Tongue (tissue), 2 donors: Measurements from ENCODE around the gene CCR3. TPM values are rescaled to one million over a fixed set of nuclear protein-coding genes. Genes with fewer than 3 reads are reported as not detected.

ENCODE experiments used
- DNase-seq: peaks from one replicate; pipeline ENCODE4 v3.0.0-alpha.2; 2015
- total RNA-seq: library from RNA; depleted of rRNA; stranded (reverse); fragments of >200 nt; gene quantifications from one replicate; pipeline ENCODE4 v1.2.3, GENCODE V29; 2014

The CCR3 gene
- total RNA-seq, 1 donor from 2014 or later, result 0.51 TPM

DNA sequence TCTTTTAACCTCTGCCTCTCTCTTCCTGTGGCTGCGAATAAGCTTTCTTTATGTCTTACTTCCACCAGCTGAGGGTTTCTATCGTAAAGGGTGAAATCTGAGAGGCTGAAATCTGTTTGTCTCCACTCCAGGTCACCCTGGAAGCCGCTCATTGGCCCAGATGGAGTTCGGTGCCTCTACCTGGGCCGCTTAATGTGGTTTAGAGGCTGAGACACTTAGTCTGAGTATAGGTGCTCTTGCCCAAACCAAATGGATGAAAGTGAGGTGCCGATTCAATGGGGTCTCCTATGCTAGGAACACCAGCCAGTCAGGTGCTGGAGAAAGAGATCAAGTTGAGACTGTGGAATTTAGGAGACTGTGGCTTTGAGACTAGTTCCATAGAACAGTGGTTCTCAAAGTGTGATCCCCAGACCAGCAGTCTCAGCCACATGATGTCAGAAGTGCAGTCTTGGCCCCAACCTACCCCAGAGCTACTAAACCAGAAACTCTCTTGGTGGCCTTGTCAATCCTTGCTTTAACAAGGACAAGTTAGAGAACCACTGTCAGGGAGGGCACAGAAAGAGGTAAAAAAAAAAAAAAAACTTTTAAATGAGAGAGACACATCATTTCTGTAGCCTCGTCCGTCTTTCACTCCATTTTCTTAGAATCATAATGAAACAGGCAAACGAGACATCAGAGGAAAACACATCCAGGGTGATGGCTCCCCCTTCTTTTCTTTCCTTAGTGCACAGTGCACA is 56.8 kb downstream of the CCR3 start:
- DNase-seq, result no peak

- DNase-seq, result peak; percentile 7
These were observed 57.6 kb downstream of the CCR3 start for GRCh38 chr3:46299608-46300460.

- DNase-seq, result no peak
These were observed 58.2 kb downstream of the CCR3 start for GRCh38 chr3:46300461-46300789.

DNA sequence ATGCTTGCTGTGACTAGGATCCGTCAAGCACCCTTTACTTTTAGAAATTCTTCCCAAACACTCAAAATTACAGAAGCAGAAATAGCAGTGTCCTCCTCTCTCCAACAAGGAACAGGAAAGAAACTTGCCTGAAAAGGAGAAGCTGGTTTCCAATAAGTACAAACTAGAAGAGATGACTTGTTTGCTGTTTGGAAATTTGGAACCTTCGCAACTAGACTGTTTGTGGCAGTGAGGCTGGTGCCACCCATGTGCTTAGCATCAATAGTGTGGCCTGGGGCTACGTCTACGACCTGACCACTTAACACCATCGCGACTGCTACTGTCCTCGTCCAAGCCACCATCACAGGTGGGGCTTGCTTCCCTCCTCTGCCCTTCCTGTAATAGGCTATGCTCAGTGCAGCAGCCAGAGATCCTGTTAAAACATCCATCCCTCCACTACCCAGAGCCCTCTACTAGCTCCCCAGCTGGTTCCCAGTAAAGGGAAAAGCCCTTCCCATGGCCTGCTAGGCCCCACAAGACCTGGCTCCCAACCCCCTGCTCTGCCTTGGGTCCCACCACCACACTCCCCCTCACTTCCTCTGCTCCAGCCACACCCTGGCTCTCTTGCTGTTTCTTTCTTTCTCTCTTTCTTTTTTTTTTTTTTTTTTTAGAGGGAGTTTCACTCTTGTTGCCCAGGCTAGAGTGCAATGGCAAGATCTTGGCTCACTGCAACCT is 59.0 kb downstream of the CCR3 start:
- no peak for DNase-seq

- no peak for DNase-seq
These were observed 61.0 kb downstream of the CCR3 start for GRCh38 chr3:46303240-46303639.

- no peak for DNase-seq
These were observed 62.5 kb downstream of the CCR3 start for GRCh38 chr3:46304739-46305138.

- DNase-seq, result peak; percentile 5
These were observed 70.7 kb downstream of the CCR3 start for GRCh38 chr3:46312991-46313390.

GRCh38 chr3:46314517-46314916 is 72.3 kb downstream of the CCR3 start:
- DNase-seq, result no peak

DNA sequence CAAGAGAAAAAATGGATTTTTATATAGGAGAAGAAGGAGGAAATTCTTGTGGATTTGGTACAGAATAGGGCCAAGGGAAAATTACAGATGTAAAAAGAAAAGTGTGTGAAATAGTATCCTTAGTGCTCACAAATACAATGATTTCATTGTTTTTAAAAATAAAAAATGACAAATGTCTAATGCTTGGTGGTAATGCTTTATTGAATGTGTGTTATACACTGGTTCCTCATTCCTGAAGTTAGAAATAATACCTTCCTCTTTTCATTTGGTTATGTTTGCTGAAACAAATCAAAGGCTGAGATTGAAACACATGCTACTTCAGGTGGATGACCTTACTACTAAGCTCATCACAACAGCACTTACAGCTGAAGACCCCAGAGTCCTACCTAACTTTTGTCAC is 73.9 kb downstream of the CCR3 start:
- DNase-seq, result no peak

Other genes with a start within 250 kb of the CCR3 start
- gene FYCO1, start 246.6 kb upstream of the CCR3 start, total RNA-seq, result 73.2 TPM
- gene XCR1, start 215.0 kb upstream of the CCR3 start, total RNA-seq, result not detected
- 1.2 TPM for gene CCR1, start 34.1 kb upstream of the CCR3 start, total RNA-seq
- gene CCR2, start 111.7 kb downstream of the CCR3 start, total RNA-seq, result 1.2 TPM
- gene CCR5, start 128.5 kb downstream of the CCR3 start, total RNA-seq, result 0.41 TPM
- gene CCRL2, start 164.8 kb downstream of the CCR3 start, total RNA-seq, result 3.7 TPM
- gene LTF, start 222.4 kb downstream of the CCR3 start, total RNA-seq, result 13.0 TPM